Neural cell (in vitro differentiated cells): ENCODE measurements around the gene ATF6B. TPM values are rescaled to one million over a fixed set of nuclear protein-coding genes. Genes with fewer than 3 reads are reported as not detected.

Source experiments
- H2AFZ ChIP-seq: fragments of 200-600, 300-800 bp; sonication (generic), shearing (Covaris generic); 2 replicates; pipeline ENCODE4 v1.6.0; 2014; ENCODE audit warnings: low read depth, mild to moderate bottlenecking, antibody characterized with exemption, low read length, moderate library complexity
- H3F3A ChIP-seq: fragments of 200-600 bp; shearing (Covaris generic); 2 replicates; pipeline ENCODE4 v1.6.1; 2016; ENCODE audit warnings: mild to moderate bottlenecking, moderate library complexity, mixed read lengths, antibody characterized with exemption, low read length; ENCODE audit not compliant: insufficient read depth, poor library complexity, severe bottlenecking
- H3K27ac ChIP-seq: fragments of 200-600, 300-800 bp; sonication (generic), shearing (Covaris generic); 2 replicates; pipeline ENCODE4 v1.5.1; 2014; ENCODE audit warnings: mild to moderate bottlenecking, low read length, moderate library complexity
- H3K27me3 ChIP-seq: fragments of 300-800, 200-600 bp; sonication (generic), shearing (Covaris generic); 2 replicates; pipeline ENCODE4 v1.6.0; 2014; ENCODE audit warnings: mild to moderate bottlenecking, low read depth, low read length, moderate library complexity; ENCODE audit not compliant: insufficient read depth
- H3K36me3 ChIP-seq: fragments of 300-800, 200-600 bp; sonication (generic), shearing (Covaris generic); 2 replicates; pipeline ENCODE4 v1.5.1; 2014; ENCODE audit warnings: mild to moderate bottlenecking, antibody characterized with exemption, low read length, moderate library complexity; ENCODE audit not compliant: insufficient read depth
- H3K4me2 ChIP-seq: fragments of 300-800, 200-600 bp; sonication (generic), shearing (Covaris generic); 2 replicates; pipeline ENCODE4 v1.6.0; 2014; ENCODE audit warnings: mild to moderate bottlenecking, low read length
- H3K4me3 ChIP-seq: fragments of 300-800, 200-600 bp; sonication (generic), shearing (Covaris generic); 2 replicates; pipeline ENCODE4 v1.5.1; 2014; ENCODE audit warnings: mild to moderate bottlenecking, low read length, moderate library complexity
- H3K79me2 ChIP-seq: fragments of 200-600 bp; shearing (Covaris generic); replicated peaks from 2 replicates; pipeline ENCODE4 v1.6.0; 2014; ENCODE audit warnings: mild to moderate bottlenecking, low read length, moderate library complexity; ENCODE audit not compliant: insufficient read depth
- H3K9ac ChIP-seq: fragments of 300-800, 200-600 bp; sonication (generic), shearing (Covaris generic); 2 replicates; pipeline ENCODE4 v1.6.1; 2016; ENCODE audit warnings: mild to moderate bottlenecking, low read length, mixed read lengths
- H3K9me2 ChIP-seq: fragments of 200-600 bp; shearing (Covaris generic); 2 replicates; pipeline ENCODE4 v1.6.1; 2016; ENCODE audit warnings: mild to moderate bottlenecking, low read length, mixed read lengths; ENCODE audit not compliant: insufficient read depth
- H3K9me3 ChIP-seq: fragments of 200-600, 300-800 bp; sonication (generic), shearing (Covaris generic); 2 replicates; pipeline ENCODE4 v1.6.1; 2016; ENCODE audit warnings: mild to moderate bottlenecking, mixed run types, low read length, moderate library complexity, mixed read lengths
- H4K20me1 ChIP-seq: fragments of 200-600 bp; shearing (Covaris generic); 2 replicates; pipeline ENCODE4 v1.6.1; 2016; ENCODE audit warnings: mild to moderate bottlenecking, mixed run types; ENCODE audit not compliant: insufficient read depth
- CTCF ChIP-seq: fragments of 450-650 bp; IDR thresholded peaks from 2 replicates; pipeline ENCODE4 v1.5.1; 2014; ENCODE audit warnings: antibody characterized with exemption, mild to moderate bottlenecking, moderate library complexity; ENCODE audit not compliant: poor library complexity, severe bottlenecking
- EP300 ChIP-seq: fragments of 450-650 bp; conservative IDR thresholded peaks from 2 replicates; pipeline ENCODE4 v1.6.1; 2014; ENCODE audit warnings: antibody characterized with exemption, mild to moderate bottlenecking, moderate library complexity; ENCODE audit not compliant: poor library complexity, severe bottlenecking
- EZH2 ChIP-seq: fragments of 200-600, 300-800 bp; shearing (Covaris generic), sonication (generic); IDR thresholded peaks from 2 replicates; pipeline ENCODE4 v1.6.1; 2014; ENCODE audit warnings: antibody characterized with exemption, low read length, borderline replicate concordance, mild to moderate bottlenecking; ENCODE audit not compliant: insufficient read depth, poor library complexity, severe bottlenecking
- MXI1 ChIP-seq: fragments of 450-650 bp; conservative IDR thresholded peaks from 2 replicates; pipeline ENCODE4 v1.6.1; 2014; ENCODE audit warnings: antibody characterized with exemption, mild to moderate bottlenecking; ENCODE audit not compliant: poor library complexity, severe bottlenecking
- POLR2AphosphoS5 ChIP-seq: IDR thresholded peaks from 2 replicates; pipeline ENCODE4 v1.6.1; 2012
- RAD21 ChIP-seq: fragments of 450-650 bp; conservative IDR thresholded peaks from 2 replicates; pipeline ENCODE4 v1.6.1; 2014; ENCODE audit warnings: antibody characterized with exemption, mild to moderate bottlenecking, moderate library complexity
- REST ChIP-seq: IDR thresholded peaks from 2 replicates; pipeline ENCODE4 v1.6.1; 2012; ENCODE audit warnings: borderline replicate concordance
- SMC3 ChIP-seq: fragments of 450-650 bp; conservative IDR thresholded peaks from 2 replicates; pipeline ENCODE4 v1.6.1; 2014; ENCODE audit warnings: antibody characterized with exemption, mild to moderate bottlenecking, moderate library complexity; ENCODE audit not compliant: poor library complexity
- polyA plus RNA-seq: library from polyadenylated mRNA; depleted of rRNA; stranded (reverse); fragments of >200 nt; gene quantifications from 2 replicates; pipeline ENCODE4 v1.2.3, GENCODE V29; 2014

The ATF6B gene
- polyA plus RNA-seq, 1 donor from 2014 or later, result 44.3 TPM

- TF ChIP-seq EP300, result no peak
- TF ChIP-seq MXI1, result no peak
Observed at GRCh38 chr6:32120573-32121059, 7.4 kb downstream of the ATF6B start (continued).

GRCh38 chr6:32118782-32119628, 9.0 kb downstream of the ATF6B start:
- Histone ChIP-seq H3K4me2 (no peak overlapping the region), H3K9me2 (no peaks in the 10 kb centered on the region), H3K36me3 (no peaks in the 10 kb centered on the region), H3K79me2 (no peaks in the 10 kb centered on the region), H3K27ac (no peak overlapping the region), H4K20me1 (no peaks in the 10 kb centered on the region), H3K4me3 (no peak overlapping the region), H3K9me3 (no peaks in the 10 kb centered on the region), H3F3A (no peaks in the 10 kb centered on the region), H3K9ac (no peak overlapping the region), H2AFZ (no peak overlapping the region), H3K27me3 (no peaks in the 10 kb centered on the region)
- TF ChIP-seq CTCF, result peak; percentile 91
- peak; percentile 90 for TF ChIP-seq RAD21
- no peak for TF ChIP-seq REST
- TF ChIP-seq POLR2AphosphoS5, result no peak
- peak; percentile 90 for TF ChIP-seq SMC3
- no peak for TF ChIP-seq MXI1
- no peak for TF ChIP-seq EZH2

GRCh38 chr6:32117461-32117860, 10.6 kb downstream of the ATF6B start:
- Histone ChIP-seq H3K9me2 (no peaks in the 10 kb centered on the region), H4K20me1 (no peaks in the 10 kb centered on the region), H3K36me3 (no peaks in the 10 kb centered on the region), H3K4me2 (no peak overlapping the region), H3K4me3 (no peak overlapping the region), H2AFZ (no peak overlapping the region), H3K9me3 (no peaks in the 10 kb centered on the region), H3K79me2 (no peaks in the 10 kb centered on the region), H3K27ac (no peak overlapping the region), H3K9ac (no peak overlapping the region), H3F3A (no peaks in the 10 kb centered on the region), H3K27me3 (no peaks in the 10 kb centered on the region)
- TF ChIP-seq RAD21 (no peak), EP300 (no peak), REST (no peak)
